MCF 10A (cell line): Measurements from ENCODE around the gene PHF21B. TPM values are rescaled to one million over a fixed set of nuclear protein-coding genes. Genes with fewer than 3 reads are reported as not detected.

Source experiments
- BruUV-seq: library from RNA; stranded (reverse); fragments of 400-500 nt; replicated peaks from 2 replicates; lab custom pipeline; 2021; lab: Mats Ljungman, UMichigan
- CTCF ChIA-PET: fragments of 300-600 bp; sonication (Branson Sonifier 250); formaldehyde crosslinking; extraction: SDS; loops from one replicate; lab custom pipeline; 2021; ENCODE audit warnings: antibody characterized with exemption, inconsistent platforms; lab: Yijun Ruan, JAX
- POLR2A ChIA-PET: fragments of 300-600, 350-650 bp; sonication (Branson Sonifier 250); formaldehyde crosslinking; extraction: SDS; loops from one replicate; lab custom pipeline; 2020; ENCODE audit warnings: antibody characterized with exemption, inconsistent platforms; lab: Yijun Ruan, JAX
- DNase-seq: peaks from one replicate; pipeline ENCODE4 v3.0.0-alpha.2; 2018; ENCODE audit not compliant: unreplicated experiment
- H3K27ac Mint-ChIP-seq: one replicate; pipeline ENCODE4 v1.8.0; 2022; ENCODE audit warnings: mild to moderate bottlenecking, low read depth, mixed read lengths; ENCODE audit not compliant: unreplicated experiment
- H3K27me3 Mint-ChIP-seq: one replicate; pipeline ENCODE4 v1.8.0; 2022; ENCODE audit warnings: mixed read lengths; ENCODE audit not compliant: insufficient read depth, unreplicated experiment
- H3K36me3 Mint-ChIP-seq: one replicate; pipeline ENCODE4 v1.8.0; 2022; ENCODE audit warnings: mild to moderate bottlenecking, moderate library complexity, mixed read lengths; ENCODE audit not compliant: insufficient read depth, unreplicated experiment
- H3K4me1 Mint-ChIP-seq: one replicate; pipeline ENCODE4 v1.8.0; 2022; ENCODE audit warnings: mixed read lengths; ENCODE audit not compliant: insufficient read depth, unreplicated experiment
- H3K4me3 Mint-ChIP-seq: one replicate; pipeline ENCODE4 v1.8.0; 2022; ENCODE audit warnings: mild to moderate bottlenecking, moderate library complexity, mixed read lengths; ENCODE audit not compliant: unreplicated experiment
- H3K9me3 Mint-ChIP-seq: one replicate; pipeline ENCODE4 v1.8.0; 2022; ENCODE audit warnings: mixed read lengths; ENCODE audit not compliant: unreplicated experiment
- CTCF ChIP-seq: fragments of 200-600 bp; IDR thresholded peaks from one replicate; pipeline ENCODE4 v1.8.0; 2022; ENCODE audit warnings: antibody characterized with exemption, mild to moderate bottlenecking; ENCODE audit not compliant: unreplicated experiment
- intact Hi-C: fragments of 100-400 bp; cut with micrococcal nuclease; formaldehyde crosslinking; loops from 2 replicates; pipeline ENCODE4 v1.14.1; 2022
- total RNA-seq: library from RNA; stranded (reverse); gene quantifications from 2 replicates; pipeline ENCODE4 v1.2.3, GENCODE V29; 2022

The PHF21B gene
- total RNA-seq, 1 experiment from 2014 or later: 0.75 TPM

- Mint-ChIP-seq H3K27ac (no peak overlapping the region), H3K27me3 (peaks cover 54% of the 10 kb centered on the region), H3K4me1 (peaks cover 5% of the 10 kb centered on the region), H3K36me3 (no peaks in the 10 kb centered on the region), H3K4me3 (no peak overlapping the region), H3K9me3 (no peaks in the 10 kb centered on the region)
- intact Hi-C loops: no loop called here
- ChIA-PET CTCF (interaction anchor here (0.6 kb wide), 2 partner anchors 11 to 164 kb away, joined by 3 to 4 read pairs; no protein-coding TSS in a partner anchor), POLR2A (no interaction called here)
- no peak for DNase-seq
- no peak for TF ChIP-seq CTCF
- BruUV-seq: no TSS peak
Measured at GRCh38 chr22:45006964-45007390, 2.8 kb downstream of the PHF21B start.

- TF ChIP-seq CTCF: no peak
- no peak overlapping the region for H3K27ac Mint-ChIP-seq
- ChIA-PET POLR2A (no interaction called here), CTCF (interaction anchor here (0.6 kb wide), 4 partner anchors 10 to 185 kb away, joined by 3 to 4 read pairs (median 4); no protein-coding TSS in a partner anchor)
- intact Hi-C loops: no loop called here
- H3K4me1 Mint-ChIP-seq: peaks cover 5% of the 10 kb centered on the region
- H3K9me3 Mint-ChIP-seq: no peaks in the 10 kb centered on the region
- no peak overlapping the region for H3K4me3 Mint-ChIP-seq
- BruUV-seq: no TSS peak
- H3K36me3 Mint-ChIP-seq: no peaks in the 10 kb centered on the region
- peaks cover 47% of the 10 kb centered on the region for H3K27me3 Mint-ChIP-seq
- DNase-seq: no peak
Measured at GRCh38 chr22:45006111-45006963, 3.5 kb downstream of the PHF21B start.

- H3K27ac Mint-ChIP-seq: no peak overlapping the region
- no peaks in the 10 kb centered on the region for H3K36me3 Mint-ChIP-seq
- no peak for DNase-seq
- H3K27me3 Mint-ChIP-seq: peaks cover 46% of the 10 kb centered on the region
- H3K4me3 Mint-ChIP-seq: no peak overlapping the region
- BruUV-seq: no TSS peak
- H3K4me1 Mint-ChIP-seq: no peaks in the 10 kb centered on the region
- TF ChIP-seq CTCF: no peak
- intact Hi-C loops: no loop called here
- CTCF ChIA-PET: no interaction called here
- no peaks in the 10 kb centered on the region for H3K9me3 Mint-ChIP-seq
- POLR2A ChIA-PET: no interaction called here
Measured at GRCh38 chr22:45001653-45002052, 8.2 kb downstream of the PHF21B start.

- ChIA-PET POLR2A (no interaction called here), CTCF (interaction anchor here (0.6 kb wide), 1 partner anchor 138 kb away, joined by 3 read pairs; no protein-coding TSS in a partner anchor)
- H3K36me3 Mint-ChIP-seq: no peaks in the 10 kb centered on the region
- no peak for DNase-seq
- peaks cover 46% of the 10 kb centered on the region for H3K27me3 Mint-ChIP-seq
- no peak for TF ChIP-seq CTCF
- BruUV-seq: no TSS peak
- no peaks in the 10 kb centered on the region for H3K4me1 Mint-ChIP-seq
- H3K4me3 Mint-ChIP-seq: no peak overlapping the region
- H3K27ac Mint-ChIP-seq: no peak overlapping the region
- intact Hi-C loops: no loop called here
- H3K9me3 Mint-ChIP-seq: no peaks in the 10 kb centered on the region
Measured at GRCh38 chr22:45000330-45000729, 9.5 kb downstream of the PHF21B start.
